GM19397 (cell line): ENCODE results near the gene SLC38A7.
"Not testable (repeated sequence)": the region's sequence is repeated elsewhere in the genome, so short reads cannot be mapped to it uniquely, and the experiment has no call there.

Source experiments
- ATAC-seq: cut with Tn5 transposase; IDR thresholded peaks from one replicate; pipeline ENCODE4 v1.9.1; 2021; ENCODE audit warnings: mild to moderate bottlenecking, moderate library complexity; ENCODE audit not compliant: unreplicated experiment

The SLC38A7 gene

DNA sequence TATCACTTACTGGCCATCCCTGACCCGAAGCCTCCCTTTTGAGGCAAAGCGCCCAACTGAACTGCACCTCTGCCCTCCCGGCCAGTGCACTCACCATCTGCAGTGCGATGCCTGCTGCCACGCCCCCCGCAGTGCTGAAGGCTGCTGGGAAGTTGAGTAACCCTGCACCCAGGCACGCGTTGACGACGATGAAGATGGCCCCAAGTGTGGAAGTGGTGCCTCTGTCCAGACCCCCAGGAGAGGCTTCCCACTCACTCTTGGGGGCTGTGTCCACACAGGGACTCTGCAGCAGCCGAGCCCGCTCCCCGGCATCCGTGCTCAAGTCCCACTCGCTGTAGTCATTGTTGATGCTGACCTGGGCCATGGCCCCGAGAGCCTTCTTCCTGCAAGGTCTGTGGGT, 4.8 kb downstream of the SLC38A7 start:
- ATAC-seq: no peak

DNA sequence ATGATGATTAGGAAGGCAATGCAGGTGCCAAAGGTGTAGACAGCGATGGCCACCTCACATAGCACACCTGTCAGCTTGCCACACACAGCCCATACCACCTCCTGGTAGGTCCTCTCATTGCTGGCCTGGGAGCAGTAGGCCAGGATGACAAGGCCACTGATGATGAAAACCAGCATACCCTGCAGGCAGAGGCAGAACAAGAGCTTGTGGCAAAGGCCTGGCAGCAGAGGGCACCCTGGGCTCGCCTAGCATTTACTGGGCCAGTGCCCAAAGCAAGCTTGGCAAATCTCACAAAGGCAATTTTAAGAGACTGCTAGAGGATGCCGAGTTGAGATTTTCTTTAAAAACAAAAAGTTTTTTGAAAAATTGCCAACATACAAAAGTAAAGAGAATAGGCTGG, 5.9 kb downstream of the SLC38A7 start:
- ATAC-seq: no peak

DNA sequence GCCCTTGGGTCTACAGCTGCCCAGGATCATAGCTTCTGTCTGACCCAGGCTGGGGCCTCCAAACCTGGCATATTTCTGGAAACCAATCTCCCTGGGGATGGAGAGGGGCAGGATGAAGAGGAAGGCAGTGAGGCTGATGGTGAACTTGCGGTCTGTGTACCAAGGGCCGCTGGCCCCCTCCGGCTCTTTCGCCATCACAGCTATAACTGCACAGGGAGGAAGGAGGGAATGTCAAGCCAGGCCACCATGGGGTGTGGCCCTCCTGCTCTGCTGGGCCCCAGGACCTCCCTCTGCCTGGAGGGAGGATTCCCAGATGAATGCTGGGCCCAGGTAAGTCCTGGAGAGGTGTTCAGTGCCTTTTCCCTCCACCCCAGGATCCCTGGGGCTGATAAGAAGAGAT, 6.3 kb downstream of the SLC38A7 start:
- ATAC-seq: no peak

DNA sequence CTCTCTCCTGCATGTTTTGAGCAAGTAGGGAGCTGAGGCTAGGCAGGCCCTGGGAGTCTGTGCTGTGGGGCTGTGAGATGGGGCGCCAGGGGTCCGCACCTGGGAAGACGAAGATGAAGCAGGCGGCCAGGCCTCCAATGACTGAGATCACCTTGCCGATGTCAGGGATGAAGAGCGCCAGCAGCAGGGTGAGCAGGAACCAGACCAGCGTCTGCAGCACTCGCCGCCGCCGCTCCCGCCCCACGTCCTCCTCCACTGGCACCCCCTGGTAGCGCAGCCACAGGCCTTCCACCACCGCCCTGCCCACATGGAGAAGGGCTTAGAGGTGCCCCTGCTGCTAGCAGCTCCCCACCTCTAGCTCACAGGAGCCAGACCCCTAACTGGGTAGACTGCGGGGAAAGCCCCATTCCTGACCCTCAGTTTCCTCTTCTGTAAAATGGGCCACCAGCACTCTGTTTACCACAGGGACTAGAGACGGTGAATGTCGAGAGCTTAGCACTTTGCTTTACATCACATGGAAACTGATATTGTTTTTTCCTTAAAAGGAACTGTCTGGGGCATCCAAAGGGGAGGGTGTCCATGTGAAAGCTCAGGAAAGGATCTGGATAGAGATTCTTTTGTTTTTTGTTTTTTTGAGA, 13.5 kb downstream of the SLC38A7 start:
- ATAC-seq: no peak

DNA sequence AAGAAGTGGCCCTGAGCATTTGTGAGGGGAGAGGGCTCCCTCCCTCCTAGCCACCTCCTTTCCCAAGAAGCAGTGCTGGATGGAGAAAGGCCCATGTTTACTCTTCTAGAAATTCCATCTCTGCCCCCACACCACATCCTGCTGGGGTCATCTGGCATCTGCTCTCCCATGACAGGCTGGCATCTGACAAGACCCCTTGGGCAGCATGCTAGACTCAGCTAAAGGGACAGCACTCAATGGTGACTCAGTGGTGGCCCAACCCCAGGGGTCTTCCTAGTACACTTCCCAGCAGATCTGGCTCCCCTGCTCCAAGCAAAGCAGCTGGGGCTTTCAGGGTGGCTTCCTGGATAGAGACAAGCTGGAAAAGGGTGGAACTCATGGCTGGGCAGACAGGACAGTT, 14.4 kb downstream of the SLC38A7 start:
- ATAC-seq: no peak

DNA sequence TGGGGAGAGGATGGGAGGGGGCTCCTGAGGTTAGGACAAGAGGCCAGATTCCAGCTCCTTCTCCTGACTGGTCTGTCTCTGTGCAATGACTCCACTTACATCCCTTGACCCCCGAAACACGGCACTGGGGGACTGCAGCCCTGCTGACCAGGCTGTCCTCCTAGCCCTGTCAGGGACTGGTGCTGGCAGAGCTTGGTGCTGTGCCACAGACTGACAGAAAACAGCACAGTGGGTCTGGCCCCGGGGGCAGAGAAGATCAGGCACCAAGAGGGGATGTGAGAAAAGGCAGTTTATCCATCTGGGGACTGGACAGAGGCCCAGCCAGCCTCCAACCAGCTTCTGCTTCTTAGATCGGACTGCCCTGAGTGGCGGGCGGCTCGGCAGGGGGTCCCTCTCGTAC, 19.4 kb downstream of the SLC38A7 start:
- no peak for ATAC-seq

DNA sequence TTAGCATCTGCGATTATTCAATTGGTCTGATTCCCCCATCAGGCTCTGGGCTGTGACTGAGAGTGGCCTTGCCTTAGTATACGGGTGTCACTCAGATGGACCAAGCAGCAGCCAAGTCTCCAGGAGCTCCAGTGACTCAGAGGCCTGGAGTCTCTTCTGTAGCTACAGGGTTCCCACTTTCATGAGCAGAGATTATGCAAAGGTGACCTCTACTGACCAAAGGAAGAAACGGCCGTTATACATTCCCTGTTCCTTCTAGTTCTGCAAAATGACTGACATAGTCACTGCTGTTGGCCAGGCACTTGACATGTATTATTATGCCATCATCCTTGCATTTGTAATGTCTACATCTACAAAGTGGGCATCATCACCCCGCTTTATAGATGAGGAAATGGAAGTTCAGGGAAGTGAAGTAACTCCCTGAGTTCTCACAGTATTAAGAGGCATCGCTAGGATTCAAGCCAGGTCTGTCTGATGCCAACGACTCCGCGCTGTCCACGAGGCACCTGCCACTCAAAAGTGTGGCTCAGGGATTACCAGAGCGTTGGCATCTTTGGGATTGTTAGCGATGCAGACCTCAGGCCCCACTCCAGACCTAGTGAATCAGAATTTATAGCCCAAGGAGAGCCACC, 23.3 kb downstream of the SLC38A7 start:
- no peak for ATAC-seq

DNA sequence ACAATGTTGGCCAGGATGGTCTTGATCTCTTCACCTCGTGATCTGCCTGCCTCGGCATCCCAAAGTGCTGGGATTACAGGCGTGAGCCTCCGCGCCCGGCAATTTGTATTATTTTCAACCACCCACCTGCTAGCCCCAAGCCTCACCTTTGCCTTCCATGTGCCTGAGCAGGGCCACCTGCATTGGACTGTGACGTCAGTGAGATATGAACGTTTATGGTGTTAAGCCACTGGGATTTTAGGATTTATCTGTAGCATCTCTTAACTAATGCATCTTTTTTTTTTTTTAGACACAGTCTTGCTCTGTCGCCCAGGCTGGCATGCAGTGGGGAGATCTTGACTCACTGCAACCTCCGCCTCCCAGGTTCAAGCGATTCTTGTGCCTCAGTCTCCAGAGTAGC, 24.7 kb downstream of the SLC38A7 start:
- ATAC-seq: not testable (repeated sequence)

DNA sequence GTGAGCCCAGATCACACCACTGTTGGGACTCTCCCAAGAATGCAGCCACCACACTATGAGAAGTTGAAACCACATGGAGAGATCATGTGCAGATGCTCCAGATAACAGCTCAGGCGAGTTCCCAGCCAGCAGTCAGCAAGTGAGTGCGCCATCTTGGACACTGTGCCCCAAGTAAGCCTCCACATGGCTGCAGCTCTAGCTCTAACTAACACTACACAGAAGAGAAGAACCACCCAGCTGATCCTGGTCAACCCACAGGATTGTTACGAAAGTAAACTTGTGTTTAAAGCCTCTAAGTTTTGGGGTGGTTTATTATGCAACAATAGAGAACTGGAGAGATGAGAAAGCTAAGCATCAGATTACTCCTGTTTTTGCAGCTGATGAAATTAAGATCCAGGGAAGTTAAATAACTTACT, 25.8 kb downstream of the SLC38A7 start:
- ATAC-seq: no peak

DNA sequence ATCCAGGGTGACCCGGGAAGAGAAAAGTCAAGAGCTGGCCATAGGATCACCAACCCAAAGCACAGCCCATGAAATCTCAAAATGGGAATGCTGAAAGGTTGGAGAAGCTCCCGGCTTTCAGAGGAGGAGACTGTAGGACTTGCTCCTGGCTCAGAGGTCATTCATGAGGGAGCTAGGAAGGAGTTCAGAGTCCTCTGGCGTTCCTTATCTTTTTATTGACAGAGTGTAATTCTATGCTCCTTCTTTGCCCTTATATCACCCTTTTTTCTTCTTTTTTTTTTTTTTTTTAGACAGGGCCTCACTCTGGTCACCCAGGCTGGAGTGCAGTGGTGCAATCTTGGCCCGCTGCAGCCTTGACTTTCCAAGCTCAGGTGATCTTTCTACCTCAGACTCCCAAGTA, 27.7 kb downstream of the SLC38A7 start:
- no peak for ATAC-seq

DNA sequence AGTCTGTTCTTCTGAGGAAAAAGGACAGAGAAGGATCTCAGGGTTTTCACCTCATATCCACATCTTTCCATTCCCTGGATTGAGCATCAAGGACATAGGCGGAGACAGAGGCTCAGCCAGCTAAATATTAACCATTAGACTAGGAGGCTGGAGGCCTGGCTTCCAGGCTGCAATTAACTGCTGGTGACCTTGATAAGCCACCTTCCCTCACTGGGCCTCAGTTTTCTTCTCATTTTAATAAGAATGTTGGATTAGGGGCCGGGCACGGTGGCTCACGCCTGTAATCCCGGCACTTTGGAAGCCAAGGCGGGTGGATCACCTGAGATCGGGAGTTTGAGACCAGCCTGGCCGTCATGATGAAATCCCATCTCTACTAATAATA, 29.4 kb downstream of the SLC38A7 start:
- ATAC-seq: no peak

DNA sequence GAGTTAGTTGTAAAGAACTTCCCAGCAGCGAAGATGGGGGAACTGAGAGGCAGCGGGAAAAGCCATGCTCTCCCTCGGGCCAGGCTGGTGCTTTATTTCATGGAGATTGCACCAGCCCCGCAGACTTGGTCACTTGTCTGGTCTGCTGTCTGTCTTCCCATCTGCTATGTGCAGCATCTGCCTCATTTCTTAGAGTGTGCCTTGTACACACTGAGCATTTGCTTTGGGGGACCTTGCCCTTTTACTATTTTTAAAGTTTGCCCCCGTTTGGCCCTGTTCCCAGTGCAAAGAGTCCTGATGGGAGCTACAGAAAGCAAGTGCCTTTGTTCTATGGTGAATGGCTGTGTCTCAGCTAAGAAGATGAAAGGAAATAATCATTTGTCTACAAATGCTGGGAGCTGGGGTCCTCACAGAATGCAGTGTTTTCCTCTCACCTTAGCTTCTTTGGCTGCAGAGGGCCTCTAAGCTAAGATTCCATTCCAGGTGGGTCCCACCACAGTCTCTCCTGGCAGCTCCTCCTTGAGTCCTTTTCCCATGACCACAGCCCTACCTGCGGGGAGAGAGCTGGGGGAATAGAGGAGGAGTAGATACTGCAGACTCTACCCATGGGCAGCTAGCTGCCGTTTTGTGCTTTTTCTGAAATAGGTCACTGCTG, 29.9 kb downstream of the SLC38A7 start:
- no peak for ATAC-seq

DNA sequence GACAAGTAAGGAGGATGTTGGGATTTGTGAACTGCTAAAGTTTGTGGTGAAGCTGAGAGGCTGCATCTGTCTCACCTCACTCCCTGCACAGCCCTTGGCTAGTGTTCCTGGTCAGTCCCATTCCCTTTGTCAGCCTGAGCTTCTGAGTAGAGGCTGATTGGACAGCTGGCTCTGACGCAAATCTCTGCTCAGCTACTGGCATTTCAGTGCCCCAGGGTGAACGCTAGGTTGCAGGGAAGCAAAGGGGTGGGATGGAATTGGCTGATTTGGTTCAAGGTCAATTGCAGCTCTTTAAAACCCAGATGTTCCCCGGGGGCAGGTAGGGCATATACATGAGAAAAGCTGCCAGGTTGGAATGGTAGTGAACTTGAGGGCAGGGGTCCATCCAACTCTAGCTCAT, 31.8 kb downstream of the SLC38A7 start:
- ATAC-seq: no peak

DNA sequence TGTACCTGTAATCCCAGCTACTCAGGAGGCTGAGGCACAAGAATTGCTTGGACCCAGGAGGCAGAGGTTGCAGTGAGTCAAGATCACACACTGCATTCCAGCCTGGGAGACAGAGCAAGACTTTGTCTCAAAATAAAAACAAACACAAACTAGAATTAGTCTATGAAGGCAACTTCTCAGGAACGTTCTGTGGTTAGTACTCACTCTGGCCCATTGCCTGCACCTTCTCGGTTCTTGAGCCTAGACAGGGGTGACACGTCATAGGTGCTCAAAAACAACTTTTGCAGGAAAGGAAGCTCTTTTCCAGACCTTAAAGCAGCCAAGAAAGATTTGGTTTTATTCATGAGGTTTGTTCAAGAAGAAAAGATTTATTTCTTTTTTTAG, 32.6 kb downstream of the SLC38A7 start:
- ATAC-seq: no peak

DNA sequence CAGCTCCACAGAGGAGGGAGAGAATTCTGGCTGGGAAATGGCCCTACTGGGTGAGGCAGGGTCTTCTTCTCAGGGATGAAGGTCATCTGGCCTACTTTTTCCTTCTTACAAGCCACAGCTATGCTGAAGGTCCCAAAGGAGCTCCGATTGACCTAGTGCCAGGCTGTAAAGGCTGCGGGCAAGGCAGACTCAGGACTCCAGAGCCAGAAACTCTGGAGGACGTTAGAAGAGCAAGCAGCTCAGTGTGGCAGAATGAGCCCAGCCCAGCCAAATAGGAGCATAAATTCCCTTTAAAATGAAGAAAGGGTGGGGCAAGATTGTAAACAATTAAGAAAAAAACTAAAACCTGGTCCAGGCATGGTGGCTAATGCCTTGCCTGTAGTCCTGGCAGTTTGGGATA, 34.9 kb downstream of the SLC38A7 start:
- ATAC-seq: no peak

DNA sequence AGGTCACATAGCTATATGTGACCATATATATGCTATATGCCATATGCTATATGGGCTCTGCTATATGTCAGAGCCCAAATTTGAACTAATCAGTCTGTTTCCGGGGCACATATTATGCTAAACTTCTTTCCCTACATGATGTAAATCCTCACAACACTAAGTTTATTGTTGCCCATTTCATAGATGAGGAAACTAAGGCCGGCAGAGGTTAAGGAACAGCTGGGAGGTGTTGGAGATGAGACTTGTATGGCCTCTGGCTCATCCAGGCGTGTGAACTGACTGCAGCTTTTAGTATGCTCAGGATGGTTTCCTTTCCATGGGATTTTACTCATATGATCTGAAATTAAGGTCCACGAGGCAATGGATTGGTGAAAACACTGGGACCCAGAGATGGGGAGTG, 37.5 kb downstream of the SLC38A7 start:
- ATAC-seq: no peak

DNA sequence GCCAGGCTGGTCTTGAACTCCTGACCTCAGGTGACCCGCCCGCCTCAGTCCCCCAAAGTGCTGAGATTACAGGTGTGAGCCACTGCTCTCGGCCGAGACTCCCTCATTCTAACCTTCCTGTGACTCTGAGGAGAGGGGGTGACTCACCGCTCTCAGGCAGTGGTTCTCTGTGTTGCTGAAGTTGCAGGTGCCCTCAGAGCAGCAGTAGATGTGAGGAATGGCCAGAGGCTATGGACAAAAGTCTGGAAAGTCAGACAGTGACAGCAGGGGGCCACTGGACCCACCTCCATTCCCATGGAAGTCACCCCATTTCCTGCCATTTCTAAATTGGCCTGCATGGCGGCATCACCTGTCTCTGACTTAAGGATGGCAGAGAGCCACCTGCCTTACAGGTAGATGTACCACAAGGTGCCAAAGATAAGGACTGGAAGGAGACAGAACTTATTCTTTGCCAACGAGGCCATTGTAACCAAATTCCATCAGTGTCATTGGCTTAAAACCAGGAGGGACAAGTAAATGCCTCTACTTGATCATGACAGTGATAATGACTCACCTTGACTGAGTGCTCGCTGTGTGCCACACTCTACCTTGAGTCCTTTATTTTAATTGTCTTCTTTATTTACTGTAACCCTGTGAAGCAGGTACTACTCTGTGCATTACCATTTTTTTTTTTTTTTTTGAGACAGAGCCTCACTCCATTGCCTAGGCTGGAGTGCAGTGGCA, 39.6 kb downstream of the SLC38A7 start:
- no peak for ATAC-seq

DNA sequence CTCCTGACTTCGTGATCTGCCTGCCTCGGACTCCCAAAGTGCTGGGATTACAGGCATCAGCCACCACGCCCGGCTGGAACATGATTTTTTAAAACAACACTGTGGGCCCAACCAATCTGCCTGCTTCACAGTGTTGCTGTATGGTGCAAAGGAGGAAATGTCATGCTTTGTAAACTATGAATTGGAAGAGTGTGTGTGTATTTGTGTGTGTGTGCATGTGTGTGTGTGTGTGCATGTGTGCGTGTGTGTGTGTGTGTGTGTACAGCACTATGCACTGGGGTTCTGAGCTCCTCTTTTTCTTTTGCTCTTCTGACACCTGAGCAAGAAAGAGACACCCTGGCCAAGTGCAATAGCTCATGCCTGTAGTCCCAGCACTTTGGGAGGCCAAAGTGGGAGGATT, 40.5 kb downstream of the SLC38A7 start:
- no peak for ATAC-seq

DNA sequence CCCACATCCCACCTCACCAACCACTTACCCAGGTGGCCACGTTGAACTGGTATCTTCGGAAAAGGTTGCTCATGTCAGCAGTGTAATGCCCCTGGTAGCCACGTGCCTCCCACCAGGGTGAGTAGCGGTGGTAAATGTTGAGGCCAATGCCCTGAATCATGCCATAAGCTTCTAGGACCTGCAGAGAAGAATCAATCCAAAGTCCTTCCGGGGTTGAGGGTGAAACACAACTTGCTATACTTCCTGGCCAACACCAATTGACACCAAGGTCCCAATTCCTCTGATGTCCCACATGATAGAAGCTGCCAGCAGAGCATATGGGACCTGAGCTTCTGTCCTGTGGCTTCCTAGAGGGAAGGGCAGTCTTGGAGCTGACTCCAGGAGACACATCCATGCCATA, 43.6 kb downstream of the SLC38A7 start:
- no peak for ATAC-seq

DNA sequence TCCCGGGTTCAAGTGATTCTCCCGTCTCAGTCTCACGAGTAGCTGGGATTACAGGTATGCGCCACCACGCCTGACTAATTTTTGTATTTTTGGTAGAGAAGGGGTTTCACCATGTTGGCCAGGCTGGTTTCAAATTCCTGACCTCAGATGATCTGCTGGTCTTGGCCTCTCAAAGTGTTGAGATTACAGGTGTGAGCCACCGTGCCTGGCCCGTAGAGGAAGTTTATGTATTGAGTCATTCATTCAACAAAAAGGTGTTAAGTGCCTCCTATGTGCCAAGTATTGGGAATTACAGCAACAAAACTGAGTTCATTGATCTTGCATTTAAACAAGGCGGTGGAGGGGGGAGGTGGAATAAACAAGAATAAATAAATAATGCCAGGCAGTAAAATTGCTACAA, 44.7 kb downstream of the SLC38A7 start:
- no peak for ATAC-seq

DNA sequence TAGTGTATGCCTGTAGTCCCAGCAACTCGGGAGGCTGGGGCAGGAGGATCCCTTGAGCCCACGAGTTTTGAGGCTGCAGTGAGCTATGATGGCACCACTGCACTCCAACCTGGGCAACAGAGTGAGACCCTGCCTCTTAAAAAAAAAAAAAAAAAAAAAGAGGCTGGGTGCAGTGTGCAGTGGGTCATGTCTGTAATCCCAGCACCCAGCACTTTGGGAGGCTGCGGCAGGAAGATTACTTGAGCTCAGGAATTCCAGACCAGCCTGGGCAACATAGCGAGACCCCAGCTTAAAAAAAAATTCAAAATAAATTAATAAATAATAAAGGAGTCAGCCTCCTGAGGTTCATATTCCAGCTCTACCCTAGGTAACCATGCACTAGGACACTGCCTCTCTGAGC, 45.3 kb downstream of the SLC38A7 start:
- ATAC-seq: no peak
